ENCODE data around the gene NFIB.

NFIB gene

GRCh38 chr9:14222149-14222835 is 91.6 kb downstream of the NFIB start:
- no peak overlapping the region for H3K27ac ChIP-seq
- TF ChIP-seq CTCF (IDR thresholded peaks at IDR 0.05): no peak
- no peak for TF ChIP-seq ZFX (IDR thresholded peaks at IDR 0.05; ENCODE audit: borderline replicate concordance)

GRCh38 chr9:14221558-14221957 is 92.4 kb downstream of the NFIB start:
- no peak for TF ChIP-seq CTCF (IDR thresholded peaks at IDR 0.05)
- TF ChIP-seq ZFX (IDR thresholded peaks at IDR 0.05; ENCODE audit: borderline replicate concordance): no peak
- H3K27ac ChIP-seq: no peak overlapping the region

GRCh38 chr9:14221119-14221518 is 92.8 kb downstream of the NFIB start:
- no peak overlapping the region for H3K27ac ChIP-seq
- TF ChIP-seq ZFX (IDR thresholded peaks at IDR 0.05; ENCODE audit: borderline replicate concordance): no peak
- TF ChIP-seq CTCF (IDR thresholded peaks at IDR 0.05): no peak

GRCh38 chr9:14220256-14220655 is 93.7 kb downstream of the NFIB start:
- TF ChIP-seq ZFX (IDR thresholded peaks at IDR 0.05; ENCODE audit: borderline replicate concordance) (no peak), CTCF (IDR thresholded peaks at IDR 0.05) (no peak)

GRCh38 chr9:14219850-14220249 is 94.1 kb downstream of the NFIB start:
- no peak overlapping the region for H3K27ac ChIP-seq
- no peak for TF ChIP-seq ZFX (IDR thresholded peaks at IDR 0.05; ENCODE audit: borderline replicate concordance)
- TF ChIP-seq CTCF (IDR thresholded peaks at IDR 0.05): no peak

More at GRCh38 chr9:14220256-14220655, 93.7 kb downstream of the NFIB start:
- H3K27ac ChIP-seq: no peak overlapping the region

- H3K27ac ChIP-seq: peak overlapping the region; percentile 23; the same call in 1 of the 2 replicates
- no peak for TF ChIP-seq CTCF (IDR thresholded peaks at IDR 0.05)
- TF ChIP-seq ZFX (IDR thresholded peaks at IDR 0.05; ENCODE audit: borderline replicate concordance): no peak
Measured at GRCh38 chr9:14218253-14218652, 95.7 kb downstream of the NFIB start.

- no peak overlapping the region for H3K27ac ChIP-seq
- TF ChIP-seq CTCF (IDR thresholded peaks at IDR 0.05) (no peak), ZFX (IDR thresholded peaks at IDR 0.05; ENCODE audit: borderline replicate concordance) (no peak)
Measured at GRCh38 chr9:14216612-14217194, 97.2 kb downstream of the NFIB start.

Measured in 22Rv1 (cell line).